ENCODE results near the gene CEBPE. TPM values are rescaled to one million over a fixed set of nuclear protein-coding genes. Genes with fewer than 3 reads are reported as not detected.

CEBPE gene
- polyA plus RNA-seq, 1 donor: 0.07 TPM

DNA sequence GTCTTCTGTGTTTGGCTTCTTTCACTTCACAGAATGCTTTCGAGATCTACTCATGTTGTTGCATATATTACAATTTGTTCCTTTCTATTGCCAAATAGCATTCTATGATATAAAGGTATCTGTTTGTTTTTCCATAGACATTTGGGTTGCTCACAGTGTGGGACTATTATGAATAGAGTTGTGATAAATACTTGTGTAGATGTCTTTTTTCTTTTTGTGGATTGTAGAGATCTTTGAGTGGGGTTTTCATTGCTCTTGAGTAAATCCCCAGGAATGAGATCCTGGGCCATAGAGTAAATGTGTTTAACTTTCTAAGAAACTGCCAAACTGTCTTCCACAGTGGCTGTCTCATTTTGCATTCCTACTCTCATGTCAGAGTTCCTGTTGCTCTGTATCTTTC lies 24.9 kb upstream of the CEBPE start:
- peaks cover 33% of the 10 kb centered on the region for H3K36me3 ChIP-seq (ENCODE audit: control insufficient read depth, insufficient read depth, low read length)
- H3K27ac ChIP-seq (ENCODE audit: low read length): no peak overlapping the region
- no peaks in the 10 kb centered on the region for H3K9me3 ChIP-seq (ENCODE audit: control insufficient read depth, low read depth, low read length)
- no peaks in the 10 kb centered on the region for H3K27me3 ChIP-seq (ENCODE audit: control insufficient read depth, insufficient read depth, low read length)
- no CpG with 5 or more reads among the region's 1 CpG for WGBS (ENCODE audit: insufficient coverage, low lambda C conversion rate)
- DNase-seq: no peak
- H3K4me3 ChIP-seq (ENCODE audit: low read length): no peak overlapping the region
- peaks cover 6% of the 10 kb centered on the region for H3K4me1 ChIP-seq (ENCODE audit: control insufficient read depth, insufficient read depth, low read length)

GRCh38 chr14:23142826-23143225 lies 23.8 kb upstream of the CEBPE start:
- Histone ChIP-seq H3K4me3 (ENCODE audit: low read length) (no peak overlapping the region), H3K36me3 (ENCODE audit: control insufficient read depth, insufficient read depth, low read length) (peaks cover 41% of the 10 kb centered on the region), H3K27me3 (ENCODE audit: control insufficient read depth, insufficient read depth, low read length) (no peaks in the 10 kb centered on the region), H3K9me3 (ENCODE audit: control insufficient read depth, low read depth, low read length) (no peaks in the 10 kb centered on the region), H3K4me1 (ENCODE audit: control insufficient read depth, insufficient read depth, low read length) (peaks cover 6% of the 10 kb centered on the region), H3K27ac (ENCODE audit: low read length) (no peak overlapping the region)
- no CpG with 5 or more reads among the region's 4 CpGs for WGBS (ENCODE audit: insufficient coverage, low lambda C conversion rate)
- DNase-seq: no peak

GRCh38 chr14:23141706-23142444 lies 22.8 kb upstream of the CEBPE start:
- Histone ChIP-seq H3K27ac (ENCODE audit: low read length) (no peak overlapping the region), H3K36me3 (ENCODE audit: control insufficient read depth, insufficient read depth, low read length) (peaks cover 44% of the 10 kb centered on the region), H3K4me3 (ENCODE audit: low read length) (no peak overlapping the region), H3K9me3 (ENCODE audit: control insufficient read depth, low read depth, low read length) (no peaks in the 10 kb centered on the region), H3K27me3 (ENCODE audit: control insufficient read depth, insufficient read depth, low read length) (no peaks in the 10 kb centered on the region), H3K4me1 (ENCODE audit: control insufficient read depth, insufficient read depth, low read length) (peaks cover 6% of the 10 kb centered on the region)
- peak in 1 of 2 donors; percentile 27 for DNase-seq
- WGBS (ENCODE audit: insufficient coverage, low lambda C conversion rate): no CpG with 5 or more reads among the region's 7 CpGs

DNA sequence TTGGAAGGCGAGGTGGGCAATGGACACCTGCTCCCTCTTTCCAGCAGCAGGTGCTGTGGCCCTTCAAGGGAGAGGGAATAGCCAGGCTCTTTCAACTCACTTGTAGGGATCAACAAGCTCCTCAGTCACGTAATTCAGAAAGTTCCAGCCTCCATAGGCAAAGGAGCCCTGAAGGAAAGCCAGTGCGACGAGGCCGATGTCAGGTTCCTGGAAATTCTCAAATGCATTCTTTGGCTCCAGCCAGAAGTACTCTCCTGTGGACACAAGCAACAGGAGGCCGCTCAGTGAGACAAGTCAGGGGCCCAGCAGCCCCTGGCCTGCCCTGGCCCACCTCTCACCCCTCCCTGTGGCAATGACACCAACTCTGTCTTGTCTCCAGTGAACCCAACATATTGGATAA lies 21.3 kb upstream of the CEBPE start:
- H3K27ac ChIP-seq (ENCODE audit: low read length): no peak overlapping the region
- no peaks in the 10 kb centered on the region for H3K27me3 ChIP-seq (ENCODE audit: control insufficient read depth, insufficient read depth, low read length)
- no peaks in the 10 kb centered on the region for H3K9me3 ChIP-seq (ENCODE audit: control insufficient read depth, low read depth, low read length)
- DNase-seq: no peak
- no CpG with 5 or more reads among the region's 6 CpGs for WGBS (ENCODE audit: insufficient coverage, low lambda C conversion rate)
- peaks cover 54% of the 10 kb centered on the region for H3K36me3 ChIP-seq (ENCODE audit: control insufficient read depth, insufficient read depth, low read length)
- no peaks in the 10 kb centered on the region for H3K4me1 ChIP-seq (ENCODE audit: control insufficient read depth, insufficient read depth, low read length)
- no peak overlapping the region for H3K4me3 ChIP-seq (ENCODE audit: low read length)

- no CpG with 5 or more reads among the region's 2 CpGs for WGBS (ENCODE audit: insufficient coverage, low lambda C conversion rate)
- no peak for DNase-seq
- Histone ChIP-seq H3K4me3 (ENCODE audit: low read length) (no peak overlapping the region), H3K9me3 (ENCODE audit: control insufficient read depth, low read depth, low read length) (no peaks in the 10 kb centered on the region), H3K27me3 (ENCODE audit: control insufficient read depth, insufficient read depth, low read length) (no peaks in the 10 kb centered on the region), H3K36me3 (ENCODE audit: control insufficient read depth, insufficient read depth, low read length) (peaks cover 54% of the 10 kb centered on the region), H3K27ac (ENCODE audit: low read length) (no peak overlapping the region), H3K4me1 (ENCODE audit: control insufficient read depth, insufficient read depth, low read length) (no peaks in the 10 kb centered on the region)
Observed at GRCh38 chr14:23139874-23140273, 20.8 kb upstream of the CEBPE start.

DNA sequence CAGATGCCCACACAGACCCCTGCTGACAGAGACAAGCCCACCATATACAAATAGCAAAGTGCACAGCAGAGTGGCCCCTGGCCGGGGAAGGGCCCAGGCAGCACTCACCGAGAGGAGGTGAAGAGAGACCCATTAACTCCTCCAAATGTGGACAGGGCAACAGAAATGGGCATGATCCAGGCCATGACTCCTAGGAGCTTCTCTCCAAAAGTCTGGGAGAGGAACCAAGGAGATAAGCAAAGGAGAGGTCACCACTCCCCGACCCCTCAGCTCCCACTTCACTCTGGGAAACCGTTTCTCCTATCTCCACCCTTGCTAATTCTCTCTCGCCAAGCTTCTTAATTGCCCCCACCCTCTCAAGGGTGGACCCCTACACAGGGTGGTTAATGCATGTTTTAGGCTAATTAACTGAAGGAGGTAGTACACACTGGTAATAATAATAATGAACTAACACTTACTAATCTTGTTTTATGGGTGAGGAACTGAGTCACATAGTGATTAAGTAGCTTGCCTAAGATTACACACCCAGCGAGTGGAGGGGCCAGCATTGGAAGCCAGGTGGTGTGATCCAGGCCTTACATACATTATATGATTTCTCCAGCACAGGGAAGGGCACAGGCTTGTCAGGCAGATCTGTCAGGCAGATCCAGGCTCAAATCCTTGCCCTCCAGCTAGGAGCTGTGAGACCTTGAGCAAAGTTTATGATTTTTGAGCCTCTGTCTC lies 18.9 kb upstream of the CEBPE start:
- Histone ChIP-seq H3K27ac (ENCODE audit: low read length) (no peak overlapping the region), H3K9me3 (ENCODE audit: control insufficient read depth, low read depth, low read length) (no peaks in the 10 kb centered on the region), H3K27me3 (ENCODE audit: control insufficient read depth, insufficient read depth, low read length) (no peaks in the 10 kb centered on the region), H3K36me3 (ENCODE audit: control insufficient read depth, insufficient read depth, low read length) (peaks cover 50% of the 10 kb centered on the region), H3K4me1 (ENCODE audit: control insufficient read depth, insufficient read depth, low read length) (no peaks in the 10 kb centered on the region), H3K4me3 (ENCODE audit: low read length) (no peak overlapping the region)
- 50% methylated on average over 1 of the region's 6 CpGs for WGBS (ENCODE audit: insufficient coverage, low lambda C conversion rate)
- no peak for DNase-seq

- no CpG with 5 or more reads among the region's 11 CpGs for whole genome bisulfite sequencing (ENCODE audit: insufficient coverage, low lambda C conversion rate)
- Histone ChIP-seq H3K27ac (ENCODE audit: low read length) (no peak overlapping the region), H3K4me1 (ENCODE audit: control insufficient read depth, insufficient read depth, low read length) (no peaks in the 10 kb centered on the region), H3K27me3 (ENCODE audit: control insufficient read depth, insufficient read depth, low read length) (no peaks in the 10 kb centered on the region), H3K36me3 (ENCODE audit: control insufficient read depth, insufficient read depth, low read length) (peaks cover 45% of the 10 kb centered on the region), H3K9me3 (ENCODE audit: control insufficient read depth, low read depth, low read length) (no peaks in the 10 kb centered on the region), H3K4me3 (ENCODE audit: low read length) (no peak overlapping the region)
- DNase-seq: no peak
Observed at GRCh38 chr14:23137192-23137812, 18.2 kb upstream of the CEBPE start.

- Histone ChIP-seq H3K4me3 (ENCODE audit: low read length) (no peak overlapping the region), H3K36me3 (ENCODE audit: control insufficient read depth, insufficient read depth, low read length) (peaks cover 44% of the 10 kb centered on the region), H3K9me3 (ENCODE audit: control insufficient read depth, low read depth, low read length) (no peaks in the 10 kb centered on the region), H3K27me3 (ENCODE audit: control insufficient read depth, insufficient read depth, low read length) (no peaks in the 10 kb centered on the region), H3K27ac (ENCODE audit: low read length) (no peak overlapping the region), H3K4me1 (ENCODE audit: control insufficient read depth, insufficient read depth, low read length) (no peaks in the 10 kb centered on the region)
- no peak for DNase-seq
- no CpG with 5 or more reads among the region's 16 CpGs for WGBS (ENCODE audit: insufficient coverage, low lambda C conversion rate)
Observed at GRCh38 chr14:23136566-23137133, 17.6 kb upstream of the CEBPE start.

DNA sequence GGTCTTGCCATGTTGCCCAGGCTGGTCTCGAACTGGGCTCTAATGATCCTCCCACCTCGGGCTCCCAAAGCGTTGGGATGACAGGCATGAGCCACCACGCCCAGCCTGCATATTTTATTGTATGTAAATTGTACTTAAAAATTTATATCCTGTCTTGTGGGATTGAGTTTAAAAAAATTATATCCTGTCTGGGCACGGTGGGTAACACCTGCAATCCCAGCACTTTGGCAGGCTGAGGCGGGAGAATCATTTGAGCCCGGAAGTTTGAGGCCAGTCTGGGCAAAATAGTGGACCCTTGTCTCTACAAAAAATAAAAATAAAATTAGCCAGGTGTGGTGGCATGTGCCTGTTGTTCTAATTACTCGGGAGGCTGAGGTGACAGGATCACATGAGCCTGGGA lies 13.9 kb upstream of the CEBPE start:
- no peak overlapping the region for H3K4me3 ChIP-seq (ENCODE audit: low read length)
- no peak overlapping the region for H3K27ac ChIP-seq (ENCODE audit: low read length)
- H3K4me1 ChIP-seq (ENCODE audit: control insufficient read depth, insufficient read depth, low read length): no peaks in the 10 kb centered on the region
- no peak for DNase-seq
- H3K27me3 ChIP-seq (ENCODE audit: control insufficient read depth, insufficient read depth, low read length): no peaks in the 10 kb centered on the region
- no peaks in the 10 kb centered on the region for H3K9me3 ChIP-seq (ENCODE audit: control insufficient read depth, low read depth, low read length)
- H3K36me3 ChIP-seq (ENCODE audit: control insufficient read depth, insufficient read depth, low read length): peaks cover 43% of the 10 kb centered on the region
- WGBS (ENCODE audit: insufficient coverage, low lambda C conversion rate): 100% methylated on average over 2 of the region's 8 CpGs

- Histone ChIP-seq H3K27me3 (ENCODE audit: control insufficient read depth, insufficient read depth, low read length) (no peaks in the 10 kb centered on the region), H3K36me3 (ENCODE audit: control insufficient read depth, insufficient read depth, low read length) (peaks cover 44% of the 10 kb centered on the region), H3K4me1 (ENCODE audit: control insufficient read depth, insufficient read depth, low read length) (no peaks in the 10 kb centered on the region), H3K4me3 (ENCODE audit: low read length) (no peak overlapping the region), H3K9me3 (ENCODE audit: control insufficient read depth, low read depth, low read length) (no peaks in the 10 kb centered on the region), H3K27ac (ENCODE audit: low read length) (no peak overlapping the region)
- no peak for DNase-seq
- WGBS (ENCODE audit: insufficient coverage, low lambda C conversion rate): no CpG with 5 or more reads among the region's 5 CpGs
Observed at GRCh38 chr14:23131482-23131881, 12.4 kb upstream of the CEBPE start.

Measured in large intestine (tissue), 3 donors.